ENCODE data around the gene FHOD3.

FHOD3 gene

GRCh38 chr18:36468161-36468560 is 170.6 kb downstream of the FHOD3 start:
- H3K9ac ChIP-seq (ENCODE audit: low read depth, low read length, poor library complexity, severe bottlenecking), result no peak overlapping the region
- H3K4me3 ChIP-seq (ENCODE audit: low read length, poor library complexity, severe bottlenecking), result no peak overlapping the region
- no peak overlapping the region for H2AFZ ChIP-seq (ENCODE audit: low read length)
- H4K20me1 ChIP-seq (ENCODE audit: insufficient read depth, low read length, poor library complexity, severe bottlenecking), result no peaks in the 10 kb centered on the region
- H3F3A ChIP-seq (ENCODE audit: low read depth), result no peaks in the 10 kb centered on the region
- no peaks in the 10 kb centered on the region for H3K27me3 ChIP-seq (ENCODE audit: insufficient read depth, low read length, poor library complexity, severe bottlenecking)
- TF ChIP-seq EZH2phosphoT487 (IDR thresholded peaks at IDR 0.05; ENCODE audit: borderline replicate concordance), result no peak
- no peak for TF ChIP-seq CTCF (conservative IDR thresholded peaks at IDR 0.05; ENCODE audit: low read length)
- H3K9me2 ChIP-seq (replicated peaks; ENCODE audit: low read depth, low read length), result no peaks in the 10 kb centered on the region
- H3K9me3 ChIP-seq (ENCODE audit: insufficient read depth, low read depth, low read length), result no peaks in the 10 kb centered on the region
- H3K4me2 ChIP-seq (ENCODE audit: low read depth, low read length, poor library complexity, severe bottlenecking), result no peak overlapping the region
- no peaks in the 10 kb centered on the region for H3K4me1 ChIP-seq (ENCODE audit: insufficient read depth, low read length, poor library complexity, severe bottlenecking)
- no peaks in the 10 kb centered on the region for H3K79me2 ChIP-seq (ENCODE audit: insufficient read depth, low read length)
- no peaks in the 10 kb centered on the region for H3K36me3 ChIP-seq (ENCODE audit: insufficient read depth, low read length)

GRCh38 chr18:36469461-36469860 is 171.9 kb downstream of the FHOD3 start:
- Histone ChIP-seq H3K9me3 (ENCODE audit: insufficient read depth, low read depth, low read length) (no peaks in the 10 kb centered on the region), H3K9me2 (replicated peaks; ENCODE audit: low read depth, low read length) (no peaks in the 10 kb centered on the region), H3K4me2 (ENCODE audit: low read depth, low read length, poor library complexity, severe bottlenecking) (no peak overlapping the region), H3K79me2 (ENCODE audit: insufficient read depth, low read length) (no peaks in the 10 kb centered on the region), H3K27me3 (ENCODE audit: insufficient read depth, low read length, poor library complexity, severe bottlenecking) (no peaks in the 10 kb centered on the region), H3K9ac (ENCODE audit: low read depth, low read length, poor library complexity, severe bottlenecking) (no peak overlapping the region), H3K4me3 (ENCODE audit: low read length, poor library complexity, severe bottlenecking) (no peak overlapping the region), H2AFZ (ENCODE audit: low read length) (no peak overlapping the region), H3F3A (ENCODE audit: low read depth) (no peaks in the 10 kb centered on the region), H3K36me3 (ENCODE audit: insufficient read depth, low read length) (no peaks in the 10 kb centered on the region), H3K4me1 (ENCODE audit: insufficient read depth, low read length, poor library complexity, severe bottlenecking) (no peaks in the 10 kb centered on the region), H4K20me1 (ENCODE audit: insufficient read depth, low read length, poor library complexity, severe bottlenecking) (no peaks in the 10 kb centered on the region)
- no peak for TF ChIP-seq CTCF (conservative IDR thresholded peaks at IDR 0.05; ENCODE audit: low read length)
- no peak for TF ChIP-seq EZH2phosphoT487 (IDR thresholded peaks at IDR 0.05; ENCODE audit: borderline replicate concordance)

GRCh38 chr18:36470896-36471295 is 173.4 kb downstream of the FHOD3 start:
- TF ChIP-seq EZH2phosphoT487 (IDR thresholded peaks at IDR 0.05; ENCODE audit: borderline replicate concordance) (no peak), CTCF (conservative IDR thresholded peaks at IDR 0.05; ENCODE audit: low read length) (no peak)

More at GRCh38 chr18:36470896-36471295, 173.4 kb downstream of the FHOD3 start:
- Histone ChIP-seq H2AFZ (ENCODE audit: low read length) (no peak overlapping the region), H3K27me3 (ENCODE audit: insufficient read depth, low read length, poor library complexity, severe bottlenecking) (no peaks in the 10 kb centered on the region), H3K9me3 (ENCODE audit: insufficient read depth, low read depth, low read length) (no peaks in the 10 kb centered on the region), H3K4me1 (ENCODE audit: insufficient read depth, low read length, poor library complexity, severe bottlenecking) (no peaks in the 10 kb centered on the region), H3K36me3 (ENCODE audit: insufficient read depth, low read length) (no peaks in the 10 kb centered on the region), H3K79me2 (ENCODE audit: insufficient read depth, low read length) (no peaks in the 10 kb centered on the region), H3K9ac (ENCODE audit: low read depth, low read length, poor library complexity, severe bottlenecking) (no peak overlapping the region), H3K4me3 (ENCODE audit: low read length, poor library complexity, severe bottlenecking) (no peak overlapping the region), H3F3A (ENCODE audit: low read depth) (no peaks in the 10 kb centered on the region), H3K4me2 (ENCODE audit: low read depth, low read length, poor library complexity, severe bottlenecking) (no peak overlapping the region), H4K20me1 (ENCODE audit: insufficient read depth, low read length, poor library complexity, severe bottlenecking) (no peaks in the 10 kb centered on the region), H3K9me2 (replicated peaks; ENCODE audit: low read depth, low read length) (no peaks in the 10 kb centered on the region)
